Stimulated activated CD8-positive, alpha-beta memory T cell treated with anti-CD3 and anti-CD28 coated beads, Interleukin-15, amount 100 ng/mL, for 1 hour (primary cell): ENCODE data around the gene C1QTNF8.

ENCODE experiments used
- DNase-seq: peaks from one replicate; pipeline ENCODE4 v3.0.0-alpha.2; 2020; ENCODE audit warnings: low read depth

Gene C1QTNF8

DNA sequence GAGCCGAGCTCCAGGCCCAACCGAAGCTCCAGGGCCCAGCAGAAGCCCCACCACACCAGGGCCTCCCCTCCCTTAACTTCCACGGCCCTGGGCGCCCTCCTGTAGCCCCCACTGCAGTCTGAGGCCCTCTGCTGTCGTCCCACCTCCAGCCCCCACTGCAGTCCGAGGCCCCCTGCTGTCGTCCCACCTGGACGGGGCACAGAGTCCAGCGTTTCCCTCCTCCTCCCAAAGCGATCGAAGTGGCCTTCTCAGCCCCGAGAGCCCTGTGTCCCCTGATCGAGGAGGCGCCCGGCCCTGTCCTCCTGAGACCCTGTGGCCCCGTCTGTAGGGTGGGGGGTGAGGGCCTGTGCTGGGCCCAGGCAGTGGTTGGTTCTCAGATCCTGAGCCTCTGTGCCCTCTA lies 31.1 kb upstream of the C1QTNF8 start:
- DNase-seq, result no peak

DNA sequence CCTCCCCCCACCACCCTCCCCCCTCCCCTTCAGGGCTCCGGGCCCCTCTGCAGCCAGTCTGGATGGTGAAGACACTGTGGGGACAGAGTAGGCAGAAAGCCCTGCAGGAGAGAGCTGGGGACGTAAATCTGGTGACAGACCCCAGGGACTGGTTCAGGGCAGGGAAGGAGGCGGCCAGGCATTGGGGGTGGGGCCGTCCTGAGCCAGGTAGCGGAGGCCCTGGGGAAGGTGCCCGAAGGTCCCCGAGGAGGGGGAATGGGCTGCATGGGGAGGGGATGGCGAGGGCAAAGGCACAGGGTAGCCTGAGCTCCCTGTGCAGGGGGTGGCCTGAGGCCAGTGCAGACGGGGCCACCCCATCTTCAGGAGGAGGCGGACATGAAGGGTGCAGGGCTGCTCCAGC lies 30.5 kb upstream of the C1QTNF8 start:
- DNase-seq, result no peak

DNA sequence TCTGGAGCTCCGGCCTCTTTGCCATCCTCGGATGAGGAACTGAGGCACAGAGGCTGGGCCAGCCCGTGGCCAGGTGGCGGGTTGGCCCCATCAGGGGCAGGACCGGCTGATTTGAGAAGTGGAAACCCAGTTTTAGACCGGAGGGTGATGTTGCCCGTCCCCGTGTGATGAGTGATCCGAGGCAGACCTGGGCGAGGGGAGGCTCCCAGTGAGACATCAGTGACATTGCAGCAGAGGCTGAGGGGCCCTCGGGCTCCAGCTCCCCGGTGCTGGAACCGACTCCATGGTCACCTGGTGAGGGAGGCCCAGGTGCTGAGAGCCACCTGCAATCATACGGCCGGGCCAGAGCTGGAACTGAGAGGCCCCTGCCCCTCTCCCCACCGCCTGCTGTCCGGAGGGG lies 30.0 kb upstream of the C1QTNF8 start:
- DNase-seq, result no peak

DNA sequence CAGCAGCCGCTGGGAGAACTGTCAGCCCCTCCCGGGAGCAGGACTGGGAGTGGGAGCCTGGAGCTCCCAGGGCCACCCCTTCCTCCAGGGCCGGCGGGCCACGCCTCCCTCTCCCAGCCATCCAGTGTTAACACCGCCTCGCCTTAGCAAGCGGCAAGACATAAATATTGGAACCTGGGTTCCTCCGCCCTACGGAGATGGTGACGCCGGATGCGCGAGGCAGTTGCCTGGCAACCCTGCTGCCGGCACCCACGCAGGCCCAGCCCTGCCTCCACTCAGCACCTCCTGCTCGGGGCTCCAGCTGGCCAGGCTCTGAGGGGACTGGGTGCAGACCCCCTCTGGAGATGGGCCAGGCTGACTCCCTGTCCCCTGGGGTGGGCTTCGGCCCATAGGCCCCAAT lies 29.4 kb upstream of the C1QTNF8 start:
- no peak for DNase-seq

DNA sequence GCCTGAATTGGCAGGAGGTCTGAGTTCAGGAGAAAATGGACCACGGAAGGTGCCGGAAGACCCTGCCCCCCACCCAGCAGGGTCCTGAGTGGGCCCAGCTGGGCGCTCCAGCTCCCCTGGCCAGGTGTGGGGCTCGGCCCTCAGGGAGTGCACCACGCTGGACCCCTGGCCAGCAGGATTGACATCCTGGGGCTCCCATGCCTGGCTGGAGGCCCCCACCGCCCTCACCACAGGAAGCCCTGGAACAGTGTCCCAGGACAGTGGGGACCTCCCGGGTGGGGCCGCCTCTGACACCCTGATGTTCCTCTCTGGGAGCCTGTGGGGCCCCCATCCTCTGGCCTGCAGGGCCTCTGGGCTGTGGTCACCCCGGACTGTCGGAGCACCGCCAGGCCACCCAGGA lies 28.8 kb upstream of the C1QTNF8 start:
- no peak for DNase-seq

DNA sequence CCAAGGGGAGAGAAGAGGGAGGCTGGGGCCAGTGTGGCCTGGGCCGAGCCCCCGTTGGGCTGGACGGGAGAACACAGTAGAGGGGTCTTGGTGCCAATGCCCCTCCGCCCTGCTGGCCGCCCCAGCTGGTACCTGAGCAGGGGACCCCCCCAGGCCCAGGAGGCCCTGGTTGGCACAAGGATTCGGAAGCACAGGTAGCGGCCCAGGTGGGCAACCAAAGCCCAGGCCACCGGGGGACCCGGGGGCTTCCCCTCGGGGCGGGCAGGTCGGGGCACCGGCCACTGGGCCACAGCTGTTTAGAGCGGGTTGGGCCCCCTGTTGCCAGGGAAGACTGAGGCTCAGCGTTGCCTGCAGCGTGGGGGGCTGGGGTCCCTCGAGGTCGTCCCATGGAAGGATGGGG lies 28.2 kb upstream of the C1QTNF8 start:
- DNase-seq, result no peak

DNA sequence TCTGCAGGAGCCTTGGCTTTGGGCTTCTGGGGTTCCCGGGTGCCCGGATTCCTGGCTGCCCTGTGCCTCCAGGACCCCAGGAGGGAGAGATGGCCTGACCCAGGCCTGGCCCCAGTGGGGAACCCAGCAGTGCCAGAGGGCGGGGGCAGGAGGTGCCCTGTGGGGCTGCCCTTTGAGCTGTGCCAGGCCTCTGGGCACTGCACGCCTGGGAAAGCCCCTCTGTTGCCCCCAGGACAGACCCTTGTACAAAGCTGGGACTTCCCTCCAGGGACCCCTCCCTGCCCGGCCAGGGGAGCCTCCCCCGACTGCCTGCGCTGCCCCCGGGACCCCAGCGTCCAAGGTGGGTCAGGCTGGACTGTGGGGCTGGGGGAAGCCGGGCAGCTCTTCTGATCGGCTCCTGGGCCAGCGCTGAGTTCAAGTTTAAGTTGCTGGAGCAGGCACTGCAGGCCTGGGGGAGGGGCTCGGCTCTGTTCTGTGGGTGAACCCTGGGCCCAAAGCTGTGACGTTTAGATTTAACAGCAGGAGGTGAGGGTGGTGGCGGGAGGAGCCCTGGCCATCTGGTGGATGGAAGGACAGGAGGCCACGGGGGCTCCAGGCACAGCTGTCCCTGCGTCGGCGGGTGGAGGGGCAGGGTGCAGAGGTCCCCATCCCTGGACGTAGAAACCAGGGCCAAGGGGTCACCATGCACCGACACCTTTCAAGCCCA lies 27.6 kb upstream of the C1QTNF8 start:
- DNase-seq, result no peak

DNA sequence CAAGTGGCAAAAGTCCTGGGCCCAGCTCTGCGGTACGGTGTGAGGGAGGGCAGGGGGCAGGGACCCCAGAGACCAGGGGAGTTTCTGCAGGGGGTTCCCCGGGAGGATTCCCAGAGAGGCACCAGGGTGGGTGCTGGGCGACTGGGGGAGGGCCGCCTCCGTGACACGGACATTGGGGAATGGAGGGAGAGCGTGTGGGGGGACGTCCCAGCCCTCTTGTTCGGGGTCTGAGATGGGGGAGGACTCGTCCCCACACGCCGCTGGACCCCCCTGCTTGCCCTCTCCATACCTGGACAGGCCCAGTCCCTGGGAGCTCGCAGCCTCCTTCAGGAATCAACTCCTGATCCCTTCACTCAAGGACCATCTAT lies 26.3 kb upstream of the C1QTNF8 start:
- no peak for DNase-seq

DNA sequence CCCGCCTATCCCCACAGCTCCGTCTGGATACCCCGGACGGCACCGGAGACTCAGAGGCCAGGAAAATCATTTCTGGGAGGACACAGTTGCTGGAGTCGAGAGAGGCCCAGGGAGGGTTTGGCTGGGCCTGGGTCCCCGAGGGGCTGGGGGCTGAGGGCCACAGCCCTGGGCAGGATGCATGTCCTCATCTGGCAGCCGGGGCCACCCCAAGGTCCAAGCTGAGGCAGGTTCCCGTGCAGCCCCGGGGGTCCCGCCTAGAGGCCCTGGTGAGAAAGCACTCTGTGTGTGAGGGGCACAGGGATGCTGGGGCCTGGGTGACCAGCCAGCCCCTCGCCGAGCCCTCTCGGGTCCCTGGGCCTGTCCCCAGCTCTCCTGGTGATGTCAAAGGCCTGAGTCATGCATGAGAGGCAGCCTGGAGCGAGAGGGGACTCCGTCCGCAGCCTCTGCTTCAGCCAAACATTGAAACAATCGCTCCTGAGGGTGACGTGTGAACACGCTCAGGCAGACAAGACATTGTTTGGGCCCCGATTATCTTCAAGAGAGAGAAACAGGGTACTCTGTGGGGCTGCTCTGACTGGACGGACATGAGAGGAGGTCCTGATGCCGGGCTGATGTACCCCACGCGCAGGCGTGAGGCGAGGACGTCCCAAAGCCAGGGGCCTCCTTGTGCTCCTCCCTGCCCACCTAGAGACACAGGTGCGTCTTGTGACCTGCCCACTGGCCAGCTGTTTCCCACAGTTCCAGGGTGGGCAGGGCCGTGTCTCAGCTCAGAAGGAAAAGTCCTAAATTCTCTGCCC lies 25.8 kb upstream of the C1QTNF8 start:
- DNase-seq, result no peak

DNA sequence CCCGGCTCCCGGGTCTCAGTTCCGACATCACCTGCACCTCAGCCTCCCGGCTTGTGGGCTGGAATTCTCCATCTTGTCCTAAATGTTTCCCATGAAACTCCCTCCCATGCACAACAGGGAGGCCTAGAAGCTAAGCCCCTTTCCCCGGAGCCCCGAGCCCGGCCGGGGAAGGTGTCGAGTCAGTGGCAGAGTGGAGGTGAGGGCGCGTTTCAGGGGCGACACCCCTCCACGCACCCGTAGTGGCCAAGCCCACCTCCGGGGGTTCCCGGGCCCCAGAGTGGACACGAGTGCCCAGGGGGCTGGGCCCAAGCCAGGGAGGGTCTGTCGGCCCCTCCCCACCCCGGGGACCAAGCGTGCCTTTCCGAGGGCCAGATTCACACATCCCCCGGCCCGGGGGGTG lies 25.0 kb upstream of the C1QTNF8 start:
- DNase-seq, result no peak

DNA sequence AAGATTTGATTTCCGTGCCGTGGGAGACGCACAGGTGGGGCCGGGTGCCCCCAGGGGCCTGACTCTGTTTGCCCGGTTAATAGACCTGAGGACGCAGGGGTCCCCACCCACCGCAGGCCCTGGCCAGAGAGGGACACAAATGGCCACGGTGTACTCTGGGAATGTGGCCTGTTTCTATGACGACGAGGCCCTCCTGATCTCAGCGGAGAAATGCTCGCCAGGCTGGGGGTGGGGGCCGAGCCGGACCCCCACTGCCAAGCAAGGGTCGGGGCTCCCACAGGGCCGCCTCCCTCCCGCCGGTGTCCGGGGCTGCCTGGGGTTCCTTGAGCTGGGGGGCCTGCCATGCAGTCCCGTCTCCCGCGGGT lies 24.5 kb upstream of the C1QTNF8 start:
- no peak for DNase-seq

DNA sequence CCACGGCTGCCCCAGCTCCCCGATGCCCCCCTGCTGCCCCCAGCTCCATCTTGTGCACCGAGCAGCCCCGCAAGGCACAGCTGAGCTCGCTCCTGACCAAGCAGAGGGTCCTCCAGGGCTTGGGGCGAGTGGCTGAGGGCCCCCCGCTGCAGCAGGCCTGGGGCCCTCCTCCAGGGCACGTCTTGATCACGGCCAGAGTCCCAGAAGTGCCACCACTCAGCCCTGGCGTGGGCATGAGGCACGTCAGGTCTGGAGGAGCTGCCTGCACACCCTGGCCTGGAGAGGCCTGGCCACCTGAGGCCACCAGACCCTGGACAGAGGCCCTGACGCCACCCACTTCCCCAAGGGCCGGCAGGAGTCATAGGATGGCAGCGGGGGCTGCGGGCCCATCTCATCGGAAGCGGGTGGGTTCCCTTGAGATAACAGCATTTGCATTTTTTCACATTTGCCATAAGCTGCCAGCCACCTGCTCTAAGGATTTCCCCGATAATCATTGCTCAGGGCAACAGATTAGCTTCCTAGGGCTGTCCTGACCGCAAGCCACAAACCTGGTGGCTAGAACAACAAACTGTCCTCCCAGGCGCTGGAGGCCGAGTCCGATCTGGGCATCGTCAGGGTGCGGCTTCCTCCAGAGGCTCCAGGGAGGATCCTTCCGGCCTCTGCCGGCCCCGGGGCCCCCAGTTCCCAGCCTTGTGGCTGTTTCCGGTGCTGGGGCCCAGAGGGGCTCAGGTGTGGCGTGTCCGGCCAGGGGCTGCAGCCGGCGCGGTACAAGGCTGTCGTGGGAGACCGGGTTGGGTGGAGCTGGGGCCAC lies 23.9 kb upstream of the C1QTNF8 start:
- DNase-seq, result no peak

DNA sequence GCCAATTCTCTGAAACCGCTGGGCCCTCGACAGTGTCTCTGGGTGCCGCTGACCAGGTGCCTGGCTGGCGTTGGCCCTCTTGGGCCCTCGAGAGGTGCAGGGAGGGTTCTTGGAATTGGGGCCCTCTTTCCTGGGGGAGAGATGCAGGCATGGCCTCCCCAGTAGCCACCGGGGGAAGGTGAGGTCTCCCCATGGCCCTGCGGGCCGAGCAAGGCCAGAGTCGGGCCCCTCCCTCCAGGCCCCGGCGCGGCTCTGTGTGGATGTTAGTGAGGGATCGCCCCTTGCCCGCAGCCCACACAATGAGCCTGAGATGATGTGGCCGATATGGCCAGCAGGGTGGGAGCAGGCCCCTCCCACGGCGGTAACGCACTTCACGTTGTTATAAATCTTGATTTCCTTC lies 23.1 kb upstream of the C1QTNF8 start:
- no peak for DNase-seq

DNA sequence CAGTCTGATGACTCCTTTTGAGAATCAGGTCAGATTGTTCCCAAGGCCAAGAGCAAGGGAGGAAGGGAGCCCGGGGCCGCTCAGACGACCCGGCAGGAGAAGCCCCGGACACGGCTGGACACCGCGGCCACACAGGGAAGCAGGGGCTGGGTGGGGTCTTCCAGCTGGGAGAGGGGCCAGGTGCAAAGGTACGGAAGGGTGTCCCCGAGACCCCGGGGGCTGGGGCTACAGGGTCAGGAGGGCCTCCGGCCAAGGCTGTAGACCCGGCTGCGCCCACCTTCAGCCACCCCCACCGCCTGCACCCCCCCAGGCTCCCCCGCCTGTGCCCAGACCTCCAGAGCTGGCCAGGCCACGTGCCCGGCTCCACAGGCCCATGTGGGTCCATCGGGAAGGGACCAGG lies 21.9 kb upstream of the C1QTNF8 start:
- no peak for DNase-seq

DNA sequence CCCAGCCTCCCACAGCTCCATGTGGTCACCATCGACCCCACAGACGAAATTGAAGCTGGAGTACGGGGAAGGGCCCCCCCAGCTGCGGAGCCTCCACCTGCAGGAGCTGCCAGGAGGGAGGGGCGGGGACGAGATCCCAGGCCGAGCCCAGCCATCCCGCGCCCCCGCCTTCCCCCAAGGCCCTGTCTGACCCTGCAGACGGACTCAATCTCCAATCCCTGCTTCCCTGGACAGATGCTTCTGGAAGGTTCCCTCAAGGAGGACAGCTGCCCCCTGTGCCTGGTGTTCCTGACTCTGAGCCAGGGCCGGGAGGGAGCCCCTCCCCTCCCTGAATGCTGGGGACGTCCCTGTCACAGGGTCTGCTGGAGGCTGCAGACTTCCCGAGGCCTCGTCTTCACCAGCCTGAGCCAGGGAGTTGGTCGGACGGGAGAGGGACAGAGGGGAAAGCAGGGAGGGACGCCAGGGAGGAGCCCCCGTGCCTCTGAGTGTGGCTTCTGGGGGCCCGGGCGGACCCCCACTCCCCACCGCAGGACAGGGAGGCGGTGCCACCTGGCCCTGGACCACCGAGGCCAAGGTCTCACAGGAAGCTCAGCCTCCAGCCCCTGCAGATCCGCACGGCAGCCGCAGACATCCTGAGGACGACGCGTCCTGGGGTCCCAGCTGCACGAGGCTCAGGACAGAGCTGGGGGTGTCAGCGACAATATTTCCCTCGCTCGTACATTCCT lies 21.3 kb upstream of the C1QTNF8 start:
- DNase-seq, result no peak

DNA sequence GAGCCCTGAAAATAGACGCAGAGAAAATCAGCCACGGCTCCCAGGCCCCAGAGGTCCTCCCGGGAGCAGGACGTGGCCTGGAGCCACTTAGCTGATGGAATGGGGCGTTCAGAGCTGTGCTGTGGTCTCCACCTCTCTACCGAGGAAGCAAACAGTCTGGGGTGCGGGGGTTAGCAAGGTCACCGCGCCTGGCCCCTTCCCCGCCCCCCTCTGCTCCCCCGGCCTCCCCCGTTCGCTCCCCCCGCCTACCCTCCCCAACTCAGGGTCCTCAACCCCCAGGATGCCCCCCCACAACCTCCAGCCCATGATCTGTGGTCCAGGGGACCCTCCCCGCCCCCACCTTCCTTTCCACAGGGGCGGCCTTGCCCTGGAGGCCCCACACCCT lies 20.6 kb upstream of the C1QTNF8 start:
- DNase-seq, result no peak

DNA sequence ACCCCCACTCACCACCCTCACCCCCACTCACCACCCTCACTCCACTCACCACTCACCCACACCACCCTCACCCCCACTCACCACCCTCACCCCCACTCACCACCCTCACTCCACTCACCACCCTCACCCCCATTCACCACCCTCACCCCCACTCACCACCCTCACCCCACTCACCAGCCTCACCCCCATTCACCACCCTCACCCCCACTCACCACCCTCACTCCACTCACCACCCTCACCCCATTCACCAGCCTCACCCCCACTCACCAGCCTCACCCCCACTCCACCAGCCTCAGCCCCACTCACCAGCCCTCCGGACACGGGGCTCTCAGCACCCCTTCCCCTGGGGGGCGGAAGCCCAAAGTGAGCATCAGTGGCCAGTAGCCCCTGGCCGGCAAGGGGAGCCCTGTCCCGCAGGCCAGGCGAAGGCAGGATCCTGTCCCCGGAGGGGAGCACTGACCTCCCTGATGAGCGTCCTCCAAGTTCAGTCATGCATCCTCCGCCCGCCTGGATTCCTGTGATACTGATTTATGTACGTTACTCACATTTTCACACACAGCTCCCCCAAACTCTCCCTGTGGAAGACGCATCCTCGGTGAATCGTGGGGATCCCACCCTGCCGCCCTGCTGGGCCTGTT lies 18.0 kb upstream of the C1QTNF8 start:
- no peak for DNase-seq

DNA sequence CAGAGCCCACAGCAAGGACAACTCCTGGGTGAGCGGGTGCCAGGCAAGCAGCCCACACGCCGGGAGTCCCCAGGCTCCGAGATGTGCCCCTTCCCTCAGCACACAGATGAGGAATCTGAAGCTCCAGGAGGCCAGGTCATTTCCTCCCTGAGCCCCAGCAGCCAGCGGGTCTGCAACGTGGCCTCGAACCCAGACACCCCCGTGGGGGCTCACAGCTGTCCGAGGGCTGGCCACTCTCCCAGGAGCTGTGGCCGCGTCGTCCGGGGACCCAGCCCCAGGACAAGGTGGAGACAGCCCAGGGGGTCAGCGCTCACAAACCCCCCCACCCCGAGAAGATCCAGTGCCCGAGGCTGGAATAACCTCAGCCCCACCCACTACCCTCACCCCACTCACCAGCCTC lies 17.4 kb upstream of the C1QTNF8 start:
- DNase-seq, result no peak

DNA sequence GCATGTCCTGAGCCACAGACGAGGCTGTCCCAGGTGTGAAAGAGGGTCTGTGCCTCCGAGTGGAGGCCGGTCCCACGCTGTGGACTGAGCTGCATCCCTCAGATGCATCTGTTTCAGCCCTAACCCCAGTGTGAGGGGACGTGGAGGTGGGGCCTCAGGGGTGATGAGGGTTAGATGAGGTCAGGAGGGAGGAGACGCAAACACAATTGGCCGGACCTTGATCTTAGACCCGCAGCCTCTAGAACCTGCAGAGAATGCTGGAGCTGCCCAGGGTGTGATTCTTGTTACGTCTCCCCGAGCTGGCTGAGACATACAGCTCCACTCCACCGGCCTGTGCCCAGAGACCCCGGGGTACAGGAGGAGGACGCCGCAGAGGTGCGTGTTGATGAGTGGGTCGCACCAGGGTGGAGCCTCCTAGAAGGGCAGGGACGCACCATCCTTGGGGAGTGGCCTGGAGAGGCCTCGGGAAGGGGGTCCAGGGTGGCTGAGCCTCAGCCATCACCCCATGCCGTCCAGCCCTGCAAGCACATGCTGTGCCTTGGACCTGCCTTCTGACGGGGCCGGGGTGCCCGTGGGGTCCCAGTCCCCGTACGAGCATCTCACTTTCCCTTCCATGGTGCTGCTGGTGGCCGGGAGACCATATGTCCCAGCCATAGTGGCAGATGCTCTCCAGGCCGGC lies 16.6 kb upstream of the C1QTNF8 start:
- DNase-seq, result no peak

DNA sequence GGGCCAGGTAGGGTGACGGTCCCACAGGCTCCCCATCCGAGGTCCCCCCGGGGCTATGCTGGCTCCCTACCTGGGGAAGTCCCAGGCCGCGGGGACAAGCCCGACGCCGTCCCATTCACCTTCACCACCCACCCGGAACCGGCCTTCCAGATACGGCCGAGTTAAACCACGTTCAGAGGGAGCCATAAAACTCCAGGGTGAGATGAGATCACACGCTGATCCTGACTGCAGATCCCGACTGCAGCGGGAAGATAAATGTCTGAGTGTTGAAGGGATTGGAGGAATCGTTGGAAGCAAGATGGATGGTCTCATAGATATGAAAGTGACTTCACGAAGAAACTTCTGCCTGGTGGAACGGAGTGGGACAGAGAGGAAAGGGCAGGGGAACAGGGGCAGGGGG lies 13.6 kb upstream of the C1QTNF8 start:
- DNase-seq, result no peak
